ENCODE data around the gene APOA1. TPM values are rescaled to one million over a fixed set of nuclear protein-coding genes. Genes with fewer than 3 reads are reported as not detected.
"Not testable (repeated sequence)": the region's sequence is repeated elsewhere in the genome, so short reads cannot be mapped to it uniquely, and the experiment has no call there.

Gene APOA1
- polyA plus RNA-seq, 1 donor: 4,188 TPM

DNA sequence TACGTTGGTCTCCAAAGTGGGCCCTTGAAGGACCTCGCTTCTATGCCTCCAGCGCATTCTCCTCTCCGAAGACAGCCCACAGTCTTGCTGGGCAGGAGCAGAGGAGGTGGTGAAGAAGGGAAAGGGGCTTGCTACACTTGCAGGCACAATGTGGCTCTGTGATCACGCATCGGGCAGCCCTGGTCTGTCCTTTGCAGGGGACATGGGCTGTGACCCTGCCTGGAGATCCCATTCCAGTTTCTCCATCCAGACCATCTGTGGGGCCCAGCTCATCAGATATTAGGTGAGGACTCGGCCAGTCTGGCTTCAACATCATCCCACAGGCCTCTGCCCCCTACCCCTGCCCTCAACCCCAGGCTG, 810 bp downstream of the APOA1 start:
- Histone ChIP-seq H3K9me3 (ENCODE audit: control insufficient read depth, low read depth, low read length) (no peaks in the 10 kb centered on the region), H3K4me3 (ENCODE audit: low read length) (peak overlapping the region; percentile 74), H3K27me3 (ENCODE audit: control insufficient read depth, insufficient read depth, low read length) (no peaks in the 10 kb centered on the region), H3K4me1 (ENCODE audit: control insufficient read depth, insufficient read depth, low read length) (peaks cover 68% of the 10 kb centered on the region), H3K36me3 (ENCODE audit: control insufficient read depth, insufficient read depth, low read length) (peaks cover 10% of the 10 kb centered on the region), H3K27ac (ENCODE audit: low read length) (peak overlapping the region; percentile 96)
- whole genome bisulfite sequencing (ENCODE audit: insufficient coverage, low lambda C conversion rate): no CpG with 5 or more reads among the region's 7 CpGs
- peak in 1 of 2 donors; percentile 51 for DNase-seq

DNA sequence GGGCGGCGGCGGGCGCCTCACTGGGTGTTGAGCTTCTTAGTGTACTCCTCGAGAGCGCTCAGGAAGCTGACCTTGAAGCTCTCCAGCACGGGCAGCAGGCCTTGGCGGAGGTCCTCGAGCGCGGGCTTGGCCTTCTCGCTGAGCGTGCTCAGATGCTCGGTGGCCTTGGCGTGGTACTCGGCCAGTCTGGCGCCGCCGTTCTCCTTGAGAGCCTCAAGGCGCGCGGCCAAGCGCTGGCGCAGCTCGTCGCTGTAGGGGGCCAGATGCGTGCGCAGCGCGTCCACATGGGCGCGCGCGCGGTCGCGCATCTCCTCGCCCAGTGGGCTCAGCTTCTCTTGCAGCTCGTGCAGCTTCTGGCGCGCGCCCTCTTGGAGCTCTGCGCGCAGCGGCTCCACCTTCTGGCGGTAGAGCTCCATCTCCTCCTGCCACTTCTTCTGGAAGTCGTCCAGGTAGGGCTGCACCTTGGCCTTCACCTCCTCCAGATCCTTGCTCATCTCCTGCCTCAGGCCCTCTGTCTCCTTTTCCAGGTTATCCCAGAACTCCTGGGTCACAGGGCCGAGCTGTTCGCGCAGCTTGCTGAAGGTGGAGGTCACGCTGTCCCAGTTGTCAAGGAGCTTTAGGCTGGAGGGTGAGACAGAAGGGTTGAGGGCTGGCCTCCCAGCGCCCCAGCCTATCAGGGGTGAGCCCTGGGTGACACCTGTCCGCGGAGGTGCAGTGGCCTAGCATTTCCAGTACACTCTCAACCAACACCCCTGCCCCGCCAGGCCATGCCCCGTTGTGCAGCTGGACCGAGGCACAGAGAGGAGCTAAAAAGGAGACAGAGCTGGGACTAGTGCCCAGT, 1.4 kb downstream of the APOA1 start:
- Histone ChIP-seq H3K9me3 (ENCODE audit: control insufficient read depth, low read depth, low read length) (no peaks in the 10 kb centered on the region), H3K27me3 (ENCODE audit: control insufficient read depth, insufficient read depth, low read length) (no peaks in the 10 kb centered on the region), H3K4me3 (ENCODE audit: low read length) (peak overlapping the region; percentile 74), H3K27ac (ENCODE audit: low read length) (peak overlapping the region; percentile 96), H3K36me3 (ENCODE audit: control insufficient read depth, insufficient read depth, low read length) (peaks cover 10% of the 10 kb centered on the region), H3K4me1 (ENCODE audit: control insufficient read depth, insufficient read depth, low read length) (peaks cover 64% of the 10 kb centered on the region)
- 20% methylated on average over 1 of the region's 57 CpGs for WGBS (ENCODE audit: insufficient coverage, low lambda C conversion rate)
- peak; percentile 92 to 95 for DNase-seq

DNA sequence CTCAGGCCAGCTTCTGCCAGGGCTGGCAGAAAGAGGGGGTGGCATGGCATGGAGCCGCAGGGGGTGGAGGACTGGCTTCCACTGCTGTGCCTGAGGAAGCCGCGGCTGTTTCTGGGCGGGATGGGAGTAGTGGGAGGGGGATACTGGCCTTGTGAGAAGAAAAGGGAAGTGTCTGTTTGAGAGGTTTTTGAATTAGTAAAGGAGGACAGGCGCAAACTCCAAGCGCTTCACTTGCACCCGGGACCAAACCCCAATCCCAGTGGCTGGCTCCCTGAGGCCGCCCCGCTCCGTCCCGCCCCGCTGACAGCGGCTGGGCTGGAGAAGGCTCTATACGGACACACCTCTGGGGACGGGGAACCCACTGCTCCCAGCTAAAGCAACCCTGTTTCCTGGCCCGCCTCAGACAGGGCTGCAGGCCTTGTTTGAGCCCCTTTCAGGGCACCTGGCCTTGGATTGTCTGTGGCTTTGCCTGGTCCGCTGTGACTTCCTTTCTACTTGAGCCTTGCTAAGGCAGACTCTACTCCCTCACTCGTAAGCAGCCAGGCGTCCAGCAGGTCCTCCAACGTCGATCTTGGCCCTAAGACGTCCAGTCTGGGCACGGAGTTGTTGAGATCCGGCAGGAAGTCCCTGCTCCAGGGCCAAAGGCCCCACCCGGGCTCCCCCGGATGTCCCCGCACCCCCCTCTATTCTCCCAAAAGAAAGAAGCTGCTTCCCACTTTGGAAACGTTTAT, 2.2 kb downstream of the APOA1 start:
- peak overlapping the region; percentile 96 for H3K27ac ChIP-seq (ENCODE audit: low read length)
- WGBS (ENCODE audit: insufficient coverage, low lambda C conversion rate): no CpG with 5 or more reads among the region's 28 CpGs
- peak overlapping the region; percentile 74 for H3K4me3 ChIP-seq (ENCODE audit: low read length)
- H3K4me1 ChIP-seq (ENCODE audit: control insufficient read depth, insufficient read depth, low read length): peaks cover 61% of the 10 kb centered on the region
- H3K27me3 ChIP-seq (ENCODE audit: control insufficient read depth, insufficient read depth, low read length): no peaks in the 10 kb centered on the region
- H3K36me3 ChIP-seq (ENCODE audit: control insufficient read depth, insufficient read depth, low read length): peaks cover 10% of the 10 kb centered on the region
- DNase-seq: no peak
- no peaks in the 10 kb centered on the region for H3K9me3 ChIP-seq (ENCODE audit: control insufficient read depth, low read depth, low read length)

- DNase-seq; H3K36me3 ChIP-seq (ENCODE audit: control insufficient read depth, insufficient read depth, low read length); H3K27me3 ChIP-seq (ENCODE audit: control insufficient read depth, insufficient read depth, low read length); H3K9me3 ChIP-seq (ENCODE audit: control insufficient read depth, low read depth, low read length): not testable (repeated sequence)
- peak overlapping the region; percentile 74 for H3K4me3 ChIP-seq (ENCODE audit: low read length)
- peak overlapping the region; percentile 96 for H3K27ac ChIP-seq (ENCODE audit: low read length)
- H3K4me1 ChIP-seq (ENCODE audit: control insufficient read depth, insufficient read depth, low read length): peaks cover 62% of the 10 kb centered on the region
- no CpG with 5 or more reads among the region's 13 CpGs for WGBS (ENCODE audit: insufficient coverage, low lambda C conversion rate)
These were observed 2.8 kb downstream of the APOA1 start for GRCh38 chr11:116834535-116835041.

GRCh38 chr11:116833816-116834534, 3.4 kb downstream of the APOA1 start:
- Histone ChIP-seq H3K36me3 (ENCODE audit: control insufficient read depth, insufficient read depth, low read length) (peaks cover 10% of the 10 kb centered on the region), H3K27me3 (ENCODE audit: control insufficient read depth, insufficient read depth, low read length) (no peaks in the 10 kb centered on the region), H3K4me3 (ENCODE audit: low read length) (no peak overlapping the region), H3K9me3 (ENCODE audit: control insufficient read depth, low read depth, low read length) (no peaks in the 10 kb centered on the region), H3K4me1 (ENCODE audit: control insufficient read depth, insufficient read depth, low read length) (peaks cover 60% of the 10 kb centered on the region), H3K27ac (ENCODE audit: low read length) (peak overlapping the region; percentile 97)
- DNase-seq: peak in 1 of 2 donors; percentile 71
- WGBS (ENCODE audit: insufficient coverage, low lambda C conversion rate): no CpG with 5 or more reads among the region's 14 CpGs

DNA sequence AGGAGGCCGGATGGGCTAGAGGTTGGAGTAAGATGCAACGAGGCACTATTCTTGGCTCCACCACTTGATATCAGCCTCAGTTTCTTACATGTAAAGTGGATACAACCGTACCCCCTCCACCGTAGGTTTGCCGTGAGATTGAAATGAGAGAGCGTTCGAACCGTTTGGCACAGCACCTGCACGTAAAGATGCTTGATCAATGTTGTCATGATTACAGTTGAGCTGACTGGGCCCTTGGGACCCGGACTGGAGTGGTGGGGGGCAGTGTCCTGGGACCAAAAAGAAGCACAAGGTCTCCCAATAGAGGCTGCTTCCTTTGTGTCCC, 4.0 kb downstream of the APOA1 start:
- Histone ChIP-seq H3K36me3 (ENCODE audit: control insufficient read depth, insufficient read depth, low read length) (peaks cover 10% of the 10 kb centered on the region), H3K27me3 (ENCODE audit: control insufficient read depth, insufficient read depth, low read length) (no peaks in the 10 kb centered on the region), H3K4me1 (ENCODE audit: control insufficient read depth, insufficient read depth, low read length) (peaks cover 61% of the 10 kb centered on the region), H3K4me3 (ENCODE audit: low read length) (no peak overlapping the region), H3K9me3 (ENCODE audit: control insufficient read depth, low read depth, low read length) (no peaks in the 10 kb centered on the region), H3K27ac (ENCODE audit: low read length) (peak overlapping the region; percentile 97)
- DNase-seq: no peak
- WGBS (ENCODE audit: insufficient coverage, low lambda C conversion rate): 90% methylated on average over 2 of the region's 10 CpGs

DNA sequence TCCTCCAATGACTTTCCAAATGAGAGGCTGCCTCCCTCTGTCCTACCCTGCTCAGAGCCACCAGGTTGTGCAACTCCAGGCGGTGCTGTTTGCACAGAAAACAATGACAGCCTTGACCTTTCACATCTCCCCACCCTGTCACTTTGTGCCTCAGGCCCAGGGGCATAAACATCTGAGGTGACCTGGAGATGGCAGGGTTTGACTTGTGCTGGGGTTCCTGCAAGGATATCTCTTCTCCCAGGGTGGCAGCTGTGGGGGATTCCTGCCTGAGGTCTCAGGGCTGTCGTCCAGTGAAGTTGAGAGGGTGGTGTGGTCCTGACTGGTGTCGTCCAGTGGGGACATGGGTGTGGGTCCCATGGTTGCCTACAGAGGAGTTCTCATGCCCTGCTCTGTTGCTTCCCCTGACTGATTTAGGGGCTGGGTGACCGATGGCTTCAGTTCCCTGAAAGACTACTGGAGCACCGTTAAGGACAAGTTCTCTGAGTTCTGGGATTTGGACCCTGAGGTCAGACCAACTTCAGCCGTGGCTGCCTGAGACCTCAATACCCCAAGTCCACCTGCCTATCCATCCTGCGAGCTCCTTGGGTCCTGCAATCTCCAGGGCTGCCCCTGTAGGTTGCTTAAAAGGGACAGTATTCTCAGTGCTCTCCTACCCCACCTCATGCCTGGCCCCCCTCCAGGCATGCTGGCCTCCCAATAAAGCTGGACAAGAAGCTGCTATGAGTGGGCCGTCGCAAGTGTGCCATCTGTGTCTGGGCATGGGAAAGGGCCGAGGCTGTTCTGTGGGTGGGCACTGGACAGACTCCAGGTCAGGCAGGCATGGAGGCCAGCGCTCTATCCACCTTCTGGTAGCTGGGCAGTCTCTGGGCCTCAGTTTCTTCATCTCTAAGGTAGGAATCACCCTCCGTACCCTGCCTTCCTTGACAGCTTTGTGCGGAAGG, 4.8 kb downstream of the APOA1 start:
- Histone ChIP-seq H3K27me3 (ENCODE audit: control insufficient read depth, insufficient read depth, low read length) (no peaks in the 10 kb centered on the region), H3K36me3 (ENCODE audit: control insufficient read depth, insufficient read depth, low read length) (peaks cover 10% of the 10 kb centered on the region), H3K27ac (ENCODE audit: low read length) (peak overlapping the region; percentile 97), H3K4me3 (ENCODE audit: low read length) (peak overlapping the region; percentile 21), H3K4me1 (ENCODE audit: control insufficient read depth, insufficient read depth, low read length) (peaks cover 61% of the 10 kb centered on the region), H3K9me3 (ENCODE audit: control insufficient read depth, low read depth, low read length) (no peaks in the 10 kb centered on the region)
- WGBS (ENCODE audit: insufficient coverage, low lambda C conversion rate): no CpG with 5 or more reads among the region's 13 CpGs
- DNase-seq: no peak

- peak overlapping the region; percentile 97 for H3K27ac ChIP-seq (ENCODE audit: low read length)
- DNase-seq: no peak
- peak overlapping the region; percentile 21 for H3K4me3 ChIP-seq (ENCODE audit: low read length)
These were observed 5.6 kb downstream of the APOA1 start for GRCh38 chr11:116831790-116832349.

GRCh38 chr11:116830184-116830912, 7.1 kb downstream of the APOA1 start:
- Histone ChIP-seq H3K36me3 (ENCODE audit: control insufficient read depth, insufficient read depth, low read length) (peaks cover 8% of the 10 kb centered on the region), H3K4me1 (ENCODE audit: control insufficient read depth, insufficient read depth, low read length) (peaks cover 67% of the 10 kb centered on the region), H3K27me3 (ENCODE audit: control insufficient read depth, insufficient read depth, low read length) (no peaks in the 10 kb centered on the region), H3K9me3 (ENCODE audit: control insufficient read depth, low read depth, low read length) (no peaks in the 10 kb centered on the region), H3K4me3 (ENCODE audit: low read length) (peak overlapping the region; percentile 58), H3K27ac (ENCODE audit: low read length) (peak overlapping the region; percentile 97)
- no CpG with 5 or more reads among the region's 17 CpGs for WGBS (ENCODE audit: insufficient coverage, low lambda C conversion rate)
- DNase-seq: no peak

More at GRCh38 chr11:116831790-116832349, 5.6 kb downstream of the APOA1 start:
- peaks cover 62% of the 10 kb centered on the region for H3K4me1 ChIP-seq (ENCODE audit: control insufficient read depth, insufficient read depth, low read length)
- H3K27me3 ChIP-seq (ENCODE audit: control insufficient read depth, insufficient read depth, low read length): no peaks in the 10 kb centered on the region
- no peaks in the 10 kb centered on the region for H3K9me3 ChIP-seq (ENCODE audit: control insufficient read depth, low read depth, low read length)
- no CpG with 5 or more reads among the region's 7 CpGs for WGBS (ENCODE audit: insufficient coverage, low lambda C conversion rate)
- H3K36me3 ChIP-seq (ENCODE audit: control insufficient read depth, insufficient read depth, low read length): peaks cover 10% of the 10 kb centered on the region

Measured in large intestine (tissue), 3 donors.